Activated gamma-delta T cell treated with anti-CD3 and anti-CD28 coated beads, Interleukin-2, amount 50 U/mL, for 16 hours (primary cell): ENCODE results near the gene MBLAC2.
A peak's percentile ranks its signal among the peaks of the same experiment; 100 is the strongest.

Experiments used
- DNase-seq: peaks from one replicate; pipeline ENCODE4 v3.0.0-alpha.2; 2020; ENCODE audit warnings: low read depth

The MBLAC2 gene

GRCh38 chr5:90474235-90475107 is at the start of gene MBLAC2, which contains the start of gene POLR3G:
Gene MBLAC2, minus strand, starts transcription at chr5:90474771. Its CDS starts 479 bp downstream, at chr5:90474292.
Gene POLR3G, plus strand, starts transcription at chr5:90474864. Its CDS starts 10,704 bp downstream, at chr5:90485568.
- DNase-seq, result peak; percentile 90

GRCh38 chr5:90519081-90519480 is 44.5 kb upstream of the MBLAC2 start:
- no peak for DNase-seq

- DNase-seq, result no peak
Observed at GRCh38 chr5:90518661-90519060, 44.1 kb upstream of the MBLAC2 start.

GRCh38 chr5:90514520-90514919 is 39.9 kb upstream of the MBLAC2 start:
- DNase-seq, result no peak

GRCh38 chr5:90510438-90510837 is 35.9 kb upstream of the MBLAC2 start:
- no peak for DNase-seq

- no peak for DNase-seq
Observed at GRCh38 chr5:90506221-90506620, 31.6 kb upstream of the MBLAC2 start.

GRCh38 chr5:90504743-90505142 is 30.2 kb upstream of the MBLAC2 start:
- no peak for DNase-seq

- DNase-seq, result no peak
Observed at GRCh38 chr5:90503596-90503995, 29.0 kb upstream of the MBLAC2 start.

GRCh38 chr5:90495146-90495545 is 20.6 kb upstream of the MBLAC2 start:
- no peak for DNase-seq

GRCh38 chr5:90494043-90494442 is 19.5 kb upstream of the MBLAC2 start:
- no peak for DNase-seq

- DNase-seq, result no peak
Observed at GRCh38 chr5:90488791-90489190, 14.2 kb upstream of the MBLAC2 start.

- no peak for DNase-seq
Observed at GRCh38 chr5:90484540-90484939, 10.0 kb upstream of the MBLAC2 start.

- no peak for DNase-seq
Observed at GRCh38 chr5:90483206-90483605, 8.6 kb upstream of the MBLAC2 start.

GRCh38 chr5:90480699-90481098 is 6.1 kb upstream of the MBLAC2 start:
- DNase-seq, result no peak

- DNase-seq, result no peak
Observed at GRCh38 chr5:90479611-90480385, 5.2 kb upstream of the MBLAC2 start.

GRCh38 chr5:90477621-90478215 is 3.1 kb upstream of the MBLAC2 start:
- DNase-seq, result no peak

- no peak for DNase-seq
Observed at GRCh38 chr5:90477073-90477472, 2.5 kb upstream of the MBLAC2 start.

- no peak for DNase-seq
Observed at GRCh38 chr5:90476391-90476790, 1.8 kb upstream of the MBLAC2 start.

GRCh38 chr5:90475436-90475980 is 937 bp upstream of the MBLAC2 start:
- no peak for DNase-seq

GRCh38 chr5:90473396-90474234 is 956 bp downstream of the MBLAC2 start:
- peak; percentile 1 for DNase-seq

GRCh38 chr5:90472783-90473395 is 1.7 kb downstream of the MBLAC2 start:
- DNase-seq, result no peak
